Thyroid gland (tissue), 4 donors: ENCODE measurements around the gene ZBTB7C.

ENCODE experiments used
- POLR2A ChIP-seq, 2 donors: fragments of 450-650 bp; IDR thresholded peaks; one replicate each; pipeline ENCODE4 v1.6.1; 2017; ENCODE audit warnings: antibody characterized with exemption in 2 of 2, mild to moderate bottlenecking in 2 of 2, moderate library complexity in 1 of 2
- TF ChIP-seq, protein P1 (sequence below), 6 experiments: fragments of 200-600 bp in 3 of 6; fragments of 450-650 bp in 3 of 6; sonication (generic) in 3 of 6; IDR thresholded peaks; one replicate each; pipeline ENCODE4 v1.5.1; 2016 to 2019; ENCODE audit warnings: antibody characterized with exemption in 6 of 6, mild to moderate bottlenecking in 2 of 6, inconsistent platforms in 1 of 6, moderate library complexity in 1 of 6

- no peak for TF ChIP-seq POLR2A (IDR thresholded peaks at IDR 0.05)
- TF ChIP-seq, protein P1, sequence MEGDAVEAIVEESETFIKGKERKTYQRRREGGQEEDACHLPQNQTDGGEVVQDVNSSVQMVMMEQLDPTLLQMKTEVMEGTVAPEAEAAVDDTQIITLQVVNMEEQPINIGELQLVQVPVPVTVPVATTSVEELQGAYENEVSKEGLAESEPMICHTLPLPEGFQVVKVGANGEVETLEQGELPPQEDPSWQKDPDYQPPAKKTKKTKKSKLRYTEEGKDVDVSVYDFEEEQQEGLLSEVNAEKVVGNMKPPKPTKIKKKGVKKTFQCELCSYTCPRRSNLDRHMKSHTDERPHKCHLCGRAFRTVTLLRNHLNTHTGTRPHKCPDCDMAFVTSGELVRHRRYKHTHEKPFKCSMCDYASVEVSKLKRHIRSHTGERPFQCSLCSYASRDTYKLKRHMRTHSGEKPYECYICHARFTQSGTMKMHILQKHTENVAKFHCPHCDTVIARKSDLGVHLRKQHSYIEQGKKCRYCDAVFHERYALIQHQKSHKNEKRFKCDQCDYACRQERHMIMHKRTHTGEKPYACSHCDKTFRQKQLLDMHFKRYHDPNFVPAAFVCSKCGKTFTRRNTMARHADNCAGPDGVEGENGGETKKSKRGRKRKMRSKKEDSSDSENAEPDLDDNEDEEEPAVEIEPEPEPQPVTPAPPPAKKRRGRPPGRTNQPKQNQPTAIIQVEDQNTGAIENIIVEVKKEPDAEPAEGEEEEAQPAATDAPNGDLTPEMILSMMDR (IDR thresholded peaks at IDR 0.05) = no peak
These were observed 131.1 kb downstream of the ZBTB7C start for GRCh38 chr18:48278081-48278480.
